ENCODE measurements around the gene CACNA1C.

CACNA1C gene

GRCh38 chr12:2218706-2219105 lies 165.9 kb downstream of the CACNA1C start:
- no peak for TF ChIP-seq CTCF (IDR thresholded peaks at IDR 0.05; ENCODE audit: low read depth, low read length)
- Histone ChIP-seq H3K27me3 (ENCODE audit: insufficient read depth, low read depth, severe bottlenecking) (no peaks in the 10 kb centered on the region), H3K4me3 (ENCODE audit: low read depth, low read length) (no peak overlapping the region), H3K36me3 (no peaks in the 10 kb centered on the region), H3K27ac (no peak overlapping the region), H3K9me3 (ENCODE audit: severe bottlenecking) (no peaks in the 10 kb centered on the region)
- DNase-seq: no peak

GRCh38 chr12:2221030-2221621 lies 168.3 kb downstream of the CACNA1C start:
- H3K4me3 ChIP-seq (ENCODE audit: low read depth, low read length): no peak overlapping the region

GRCh38 chr12:2222691-2223090 lies 169.9 kb downstream of the CACNA1C start:
- Histone ChIP-seq H3K36me3 (no peaks in the 10 kb centered on the region), H3K27ac (no peak overlapping the region), H3K4me3 (ENCODE audit: low read depth, low read length) (no peak overlapping the region), H3K27me3 (ENCODE audit: insufficient read depth, low read depth, severe bottlenecking) (no peaks in the 10 kb centered on the region), H3K9me3 (ENCODE audit: severe bottlenecking) (no peaks in the 10 kb centered on the region)
- TF ChIP-seq CTCF (IDR thresholded peaks at IDR 0.05; ENCODE audit: low read depth, low read length): no peak
- DNase-seq: no peak

More at GRCh38 chr12:2221030-2221621, 168.3 kb downstream of the CACNA1C start:
- no peaks in the 10 kb centered on the region for H3K27me3 ChIP-seq (ENCODE audit: insufficient read depth, low read depth, severe bottlenecking)
- no peak overlapping the region for H3K27ac ChIP-seq
- no peaks in the 10 kb centered on the region for H3K9me3 ChIP-seq (ENCODE audit: severe bottlenecking)
- no peaks in the 10 kb centered on the region for H3K36me3 ChIP-seq
- DNase-seq: no peak
- TF ChIP-seq CTCF (IDR thresholded peaks at IDR 0.05; ENCODE audit: low read depth, low read length): no peak

- no peak overlapping the region for H3K4me3 ChIP-seq (ENCODE audit: low read depth, low read length)
- DNase-seq: no peak
- no peak for TF ChIP-seq CTCF (IDR thresholded peaks at IDR 0.05; ENCODE audit: low read depth, low read length)
- H3K9me3 ChIP-seq (ENCODE audit: severe bottlenecking): no peaks in the 10 kb centered on the region
- H3K27me3 ChIP-seq (ENCODE audit: insufficient read depth, low read depth, severe bottlenecking): no peaks in the 10 kb centered on the region
- H3K36me3 ChIP-seq: no peaks in the 10 kb centered on the region
- H3K27ac ChIP-seq: no peak overlapping the region
Observed at GRCh38 chr12:2224961-2225360, 172.2 kb downstream of the CACNA1C start.

GRCh38 chr12:2225696-2226095 lies 172.9 kb downstream of the CACNA1C start:
- Histone ChIP-seq H3K4me3 (ENCODE audit: low read depth, low read length) (no peak overlapping the region), H3K9me3 (ENCODE audit: severe bottlenecking) (no peaks in the 10 kb centered on the region)

More at GRCh38 chr12:2225696-2226095, 172.9 kb downstream of the CACNA1C start:
- no peaks in the 10 kb centered on the region for H3K36me3 ChIP-seq
- no peak for DNase-seq
- TF ChIP-seq CTCF (IDR thresholded peaks at IDR 0.05; ENCODE audit: low read depth, low read length): no peak
- no peak overlapping the region for H3K27ac ChIP-seq
- H3K27me3 ChIP-seq (ENCODE audit: insufficient read depth, low read depth, severe bottlenecking): no peaks in the 10 kb centered on the region
